Measurements from ENCODE around the gene LPCAT3.

DNA sequence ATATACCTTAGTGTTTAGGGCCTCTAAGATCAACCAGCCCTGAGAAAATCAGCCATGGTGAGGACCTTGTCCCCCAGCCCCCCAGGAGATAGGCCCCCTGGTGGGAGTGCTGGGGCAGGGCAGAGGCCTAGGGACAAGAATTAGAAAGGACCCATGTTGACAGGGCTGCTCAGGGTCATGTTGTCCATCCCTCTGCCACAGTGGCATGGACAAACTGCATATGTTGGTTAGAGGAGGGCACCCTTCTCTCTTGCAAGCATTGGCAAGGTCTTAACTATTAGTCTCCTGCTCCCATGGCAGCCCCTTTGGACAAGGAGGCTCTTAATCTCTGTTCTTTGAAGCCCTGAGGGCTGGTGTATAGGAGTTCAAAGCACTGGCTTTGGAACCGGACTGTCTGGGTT is 67.9 kb downstream of the LPCAT3 start:
- TF ChIP-seq, protein P1, sequence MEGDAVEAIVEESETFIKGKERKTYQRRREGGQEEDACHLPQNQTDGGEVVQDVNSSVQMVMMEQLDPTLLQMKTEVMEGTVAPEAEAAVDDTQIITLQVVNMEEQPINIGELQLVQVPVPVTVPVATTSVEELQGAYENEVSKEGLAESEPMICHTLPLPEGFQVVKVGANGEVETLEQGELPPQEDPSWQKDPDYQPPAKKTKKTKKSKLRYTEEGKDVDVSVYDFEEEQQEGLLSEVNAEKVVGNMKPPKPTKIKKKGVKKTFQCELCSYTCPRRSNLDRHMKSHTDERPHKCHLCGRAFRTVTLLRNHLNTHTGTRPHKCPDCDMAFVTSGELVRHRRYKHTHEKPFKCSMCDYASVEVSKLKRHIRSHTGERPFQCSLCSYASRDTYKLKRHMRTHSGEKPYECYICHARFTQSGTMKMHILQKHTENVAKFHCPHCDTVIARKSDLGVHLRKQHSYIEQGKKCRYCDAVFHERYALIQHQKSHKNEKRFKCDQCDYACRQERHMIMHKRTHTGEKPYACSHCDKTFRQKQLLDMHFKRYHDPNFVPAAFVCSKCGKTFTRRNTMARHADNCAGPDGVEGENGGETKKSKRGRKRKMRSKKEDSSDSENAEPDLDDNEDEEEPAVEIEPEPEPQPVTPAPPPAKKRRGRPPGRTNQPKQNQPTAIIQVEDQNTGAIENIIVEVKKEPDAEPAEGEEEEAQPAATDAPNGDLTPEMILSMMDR (IDR thresholded peaks at IDR 0.05), result no peak
- no peak for TF ChIP-seq POLR2AphosphoS5 (IDR thresholded peaks at IDR 0.05; ENCODE audit: low read depth, low read length)

Measured in Panc1 (cell line).